NCI-H2029 treated with DMSO at 0.1 percent for 48 hours (cell line): ENCODE results near the gene GRAMD1A.
"Not testable (repeated sequence)": the region's sequence is repeated elsewhere in the genome, so short reads cannot be mapped to it uniquely, and the experiment has no call there.

Source experiments
- DNase-seq: peaks from one replicate; lab custom pipeline; 2025; lab: John Stamatoyannopoulos, UW

The GRAMD1A gene

DNA sequence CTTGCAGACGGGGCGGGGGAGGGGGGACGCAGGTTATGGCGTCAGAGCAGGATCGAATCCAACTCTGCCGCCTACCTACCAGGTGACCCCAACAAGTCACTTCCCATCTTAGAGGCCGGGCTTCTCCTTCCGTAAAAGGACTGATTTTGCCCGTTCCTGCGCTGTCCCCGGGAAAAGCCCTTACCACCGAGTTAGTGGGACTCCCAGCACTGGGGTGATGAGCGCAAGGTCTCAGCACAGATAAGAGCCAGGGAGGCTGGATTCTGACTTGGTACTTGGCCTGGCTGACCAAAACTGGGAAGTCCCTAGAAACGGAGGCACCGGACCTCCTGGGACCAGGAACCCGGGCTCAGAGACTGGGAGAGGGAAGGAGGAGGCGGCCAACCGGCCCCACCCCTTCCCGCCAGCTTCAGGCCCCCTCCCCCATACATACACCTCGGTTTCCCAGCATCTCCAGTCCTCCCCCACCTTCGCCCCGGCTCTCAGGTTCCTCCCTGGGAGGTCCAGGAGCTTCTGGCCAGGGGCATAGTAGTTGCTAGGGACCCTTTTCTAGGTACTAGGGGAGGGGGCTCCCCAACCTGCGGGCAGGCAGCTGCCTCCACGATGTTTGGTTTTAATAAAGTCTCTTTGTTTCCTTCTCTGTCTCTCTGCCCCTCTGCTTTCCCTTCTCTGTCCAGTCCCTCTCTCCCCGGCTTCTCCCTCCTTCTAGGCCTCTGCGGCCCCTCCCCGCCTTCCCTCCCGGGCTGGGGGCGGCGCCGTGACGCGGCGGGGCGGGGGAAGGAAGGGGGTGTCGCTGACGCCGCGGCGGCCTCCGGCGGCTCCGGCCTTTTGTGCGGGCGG, at the start of gene GRAMD1A:
GRAMD1A (plus strand) TSS at position 826 of the 840 bp plus-strand sequence. CDS start 156 bp downstream, outside the sequence.
- peak; percentile 68 for DNase-seq

DNA sequence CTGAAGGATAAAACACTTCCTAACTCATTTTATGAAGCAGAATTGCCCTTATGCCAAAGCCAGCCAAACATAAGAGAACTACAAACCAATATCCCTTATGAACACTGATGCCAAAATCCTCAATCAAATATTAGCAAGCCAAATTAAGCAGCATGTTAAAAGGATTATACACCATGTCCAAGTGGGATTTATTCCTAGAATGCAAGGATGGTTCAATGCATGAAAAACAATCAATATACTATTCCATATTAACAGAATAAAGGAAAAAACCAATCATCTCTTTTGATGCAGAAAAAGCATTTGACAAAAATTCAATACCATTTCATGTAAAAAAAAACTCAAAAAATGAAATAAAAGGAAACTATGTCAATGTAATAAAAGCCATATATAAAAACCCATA, 47.0 kb upstream of the GRAMD1A start:
- DNase-seq: no peak

GRCh38 chr19:34957830-34958751, 42.0 kb upstream of the GRAMD1A start:
- no peak for DNase-seq

GRCh38 chr19:34959021-34959420, 41.1 kb upstream of the GRAMD1A start:
- DNase-seq: no peak

- no peak for DNase-seq
Measured at GRCh38 chr19:34960103-34960805, 39.9 kb upstream of the GRAMD1A start.

DNA sequence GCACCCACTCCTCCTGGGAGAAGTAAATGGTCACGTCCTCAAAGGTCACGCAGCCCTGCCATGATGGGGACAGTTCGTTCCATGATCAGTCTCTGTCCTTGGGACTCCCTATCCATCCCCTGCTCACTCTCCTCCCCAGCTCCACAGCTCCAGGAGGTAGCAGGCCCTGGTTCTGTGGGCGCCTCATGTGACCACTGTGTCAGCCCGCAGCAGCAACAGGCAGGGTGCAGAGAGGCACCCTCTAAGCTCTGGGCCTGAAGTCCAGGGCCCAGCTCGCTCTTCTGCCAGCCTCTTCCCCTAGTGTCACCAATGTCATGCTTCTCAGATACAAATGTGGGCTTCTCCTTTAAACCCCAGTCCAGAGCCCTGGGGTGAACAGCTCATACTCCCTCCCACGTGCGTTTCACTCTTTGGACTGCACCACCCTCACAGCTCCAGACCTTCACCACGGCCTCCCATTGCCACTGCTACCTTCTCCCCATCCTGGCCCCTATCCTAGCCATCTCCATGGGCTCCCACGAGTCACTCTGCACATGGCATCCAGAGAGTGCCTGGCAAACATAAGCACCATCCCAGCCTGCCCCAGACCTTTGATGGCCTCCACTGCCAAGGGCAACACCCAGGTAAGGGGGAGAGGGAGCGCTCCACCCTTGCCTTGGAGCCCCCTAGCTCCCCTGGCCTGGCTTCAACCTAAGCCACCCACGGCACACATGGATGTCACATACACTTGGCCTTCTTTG, 39.0 kb upstream of the GRAMD1A start:
- no peak for DNase-seq

DNA sequence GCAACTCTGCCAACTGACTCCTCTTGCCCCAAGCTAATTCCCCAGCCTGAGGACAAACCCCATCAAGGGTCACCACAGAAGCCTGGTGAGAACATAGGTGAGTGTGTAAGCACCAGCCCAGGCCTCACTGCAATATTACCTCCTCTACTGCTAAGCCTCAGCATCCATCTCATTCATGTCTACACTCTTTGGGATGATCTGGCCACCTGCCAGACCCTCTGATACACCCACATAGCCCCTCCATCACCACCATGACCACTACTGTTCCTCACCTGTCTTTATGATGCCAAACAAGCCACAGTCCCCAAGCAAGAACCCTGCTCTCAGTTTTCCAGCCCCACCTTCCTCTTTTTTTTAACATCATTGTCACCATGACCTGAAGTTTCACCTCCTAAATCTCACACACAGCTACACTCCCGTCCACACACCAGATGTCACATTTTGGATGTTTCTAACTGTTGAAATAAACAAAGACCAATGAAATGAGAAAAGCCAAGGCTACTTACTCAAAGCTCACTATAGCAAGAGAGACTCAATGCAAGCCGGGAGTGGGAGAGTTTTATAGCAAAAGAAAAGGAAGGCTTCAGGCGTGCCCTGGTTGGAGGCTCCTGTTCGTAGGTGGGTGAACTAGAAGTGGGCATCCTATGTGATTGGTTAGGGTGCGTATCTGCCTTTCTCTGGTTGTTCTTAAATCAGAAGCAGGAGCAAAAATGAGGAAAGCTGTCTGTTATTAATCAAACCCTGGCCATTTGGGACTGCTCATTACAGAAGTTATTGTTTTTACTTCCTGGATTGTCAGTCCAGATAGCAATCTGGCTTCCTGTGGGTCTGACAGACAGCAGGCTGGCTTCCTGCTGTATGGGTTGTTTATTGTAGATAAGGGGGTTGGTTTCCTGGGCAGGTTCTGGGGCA, 38.1 kb upstream of the GRAMD1A start:
- no peak for DNase-seq

DNA sequence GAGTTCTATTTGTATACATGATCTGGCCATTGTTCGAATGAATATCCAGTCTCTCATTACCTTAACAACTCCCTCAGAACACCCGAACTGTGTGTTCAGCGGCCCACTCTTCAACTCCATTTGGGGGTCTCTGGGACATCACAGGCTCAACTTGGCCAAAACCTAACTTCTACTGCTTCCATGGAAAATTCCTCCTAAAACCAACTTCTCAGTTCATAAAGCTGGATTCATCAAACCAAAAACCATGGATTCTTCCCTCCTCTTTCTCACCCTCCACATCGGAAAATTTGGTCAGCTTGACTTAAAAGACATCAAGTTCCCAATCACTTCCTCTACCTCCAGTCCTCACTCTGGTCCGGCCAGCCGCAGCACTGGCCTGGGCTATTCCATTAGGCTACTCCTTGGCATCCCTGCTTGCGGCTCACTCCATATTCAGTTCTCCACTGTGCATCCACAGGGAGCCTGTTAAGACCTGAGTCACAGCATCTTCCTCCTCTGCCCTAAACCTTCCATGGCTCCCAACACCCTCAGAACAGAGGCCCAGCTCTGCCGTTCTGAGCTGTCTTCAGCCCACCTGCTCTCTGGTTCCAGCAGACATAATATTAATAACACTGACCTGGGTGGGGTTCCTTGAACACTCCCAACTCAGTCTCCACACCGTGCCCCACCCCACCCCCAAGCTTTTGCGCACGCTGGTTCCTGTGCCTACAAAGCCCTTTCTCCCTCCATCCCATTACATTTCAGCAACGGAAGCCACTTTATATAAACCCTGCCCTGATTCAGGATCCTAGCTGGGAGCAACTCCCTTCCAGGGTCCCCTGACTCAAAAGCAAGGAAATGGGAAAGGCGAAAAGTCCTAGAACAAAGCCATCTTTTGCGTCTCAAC, 37.2 kb upstream of the GRAMD1A start:
- no peak for DNase-seq

DNA sequence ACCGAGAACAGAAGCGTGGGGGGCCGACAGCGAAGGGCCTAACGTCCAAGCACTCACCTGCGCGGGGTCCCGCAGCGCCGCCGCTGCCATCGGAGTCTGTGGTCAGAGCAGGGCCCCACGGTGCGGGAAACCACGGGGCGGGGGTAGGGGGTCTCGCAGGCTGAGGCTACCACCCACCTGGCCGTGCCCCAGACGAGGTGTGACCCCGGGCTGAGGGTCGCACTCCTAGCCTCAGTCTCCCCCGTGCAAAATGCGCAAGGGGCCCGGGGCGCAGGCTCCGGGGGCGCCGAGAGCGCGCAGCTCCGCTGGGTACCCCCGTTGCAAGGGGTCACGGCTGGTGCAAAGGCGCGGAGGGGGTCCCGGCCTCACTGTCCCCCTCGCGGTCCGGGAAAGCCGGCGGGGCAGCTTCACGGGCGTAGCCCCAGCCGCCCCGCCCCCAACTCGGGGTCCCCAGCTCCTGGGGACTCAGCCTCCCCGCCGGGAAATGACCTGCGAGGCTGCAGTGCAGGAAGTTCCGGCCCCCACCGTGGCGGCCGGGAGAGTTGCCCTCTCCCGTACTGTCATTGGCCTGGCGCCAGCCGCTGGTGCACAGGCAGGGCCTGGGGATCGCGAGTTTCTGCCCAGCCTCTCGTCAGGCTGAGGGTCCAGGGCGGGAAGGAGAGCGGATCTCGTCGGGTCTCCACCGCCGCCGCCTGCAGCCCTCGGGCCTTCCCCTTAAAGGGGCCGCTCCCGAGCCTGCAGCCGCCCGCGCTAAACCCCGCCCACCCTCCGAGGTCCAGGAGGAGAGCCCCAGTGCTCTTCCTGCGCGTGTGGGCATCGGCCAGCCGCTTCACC, 36.3 kb upstream of the GRAMD1A start, which contains the start of gene ZNF792:
ZNF792 (minus strand) TSS at position 657 of the 834 bp plus-strand sequence; CDS start at position 90, 567 bp downstream.
- DNase-seq: peak; percentile 8

- DNase-seq: no peak
Measured at GRCh38 chr19:34964598-34964997, 35.5 kb upstream of the GRAMD1A start.

GRCh38 chr19:34965505-34965904, 34.6 kb upstream of the GRAMD1A start:
- DNase-seq: not testable (repeated sequence)

DNA sequence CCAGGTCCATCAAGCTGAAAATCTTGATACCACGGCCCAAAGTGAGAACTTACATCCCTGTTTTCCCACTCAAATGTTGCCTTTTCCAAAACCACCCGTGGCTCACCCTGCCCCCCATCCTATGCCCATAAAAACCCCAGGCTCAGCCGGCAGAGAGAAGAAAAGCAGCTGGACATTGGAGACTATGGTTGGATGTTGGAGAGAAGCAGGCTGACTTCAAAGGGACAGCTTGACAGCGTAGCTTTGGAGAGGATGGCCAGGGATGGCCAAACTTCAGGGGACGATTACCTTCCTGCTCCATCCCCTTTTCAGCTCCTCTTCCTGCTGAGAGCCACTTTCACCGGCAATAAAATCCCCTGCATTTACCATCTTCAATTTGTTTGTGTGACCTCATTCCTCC, 32.6 kb upstream of the GRAMD1A start:
- DNase-seq: no peak

DNA sequence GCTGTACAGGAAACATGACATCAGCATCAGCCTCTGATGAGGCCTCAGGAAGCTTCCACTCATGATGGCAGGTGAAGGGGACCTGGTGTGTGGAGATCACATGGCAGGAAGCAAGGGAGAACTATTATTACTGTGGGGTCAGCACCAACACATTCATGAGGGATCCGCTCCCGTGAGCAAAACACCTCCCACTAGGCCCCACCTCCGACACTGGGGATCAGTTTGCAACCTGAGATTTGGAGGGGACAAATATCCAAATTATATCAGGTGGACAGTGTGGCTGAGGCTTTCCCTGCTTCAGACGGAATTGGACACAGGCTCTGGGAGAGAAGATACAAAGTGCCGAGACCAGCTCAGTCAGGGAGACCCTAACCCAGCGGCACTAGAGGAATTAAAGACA, 30.4 kb upstream of the GRAMD1A start:
- DNase-seq: no peak

GRCh38 chr19:34970185-34970780, 29.8 kb upstream of the GRAMD1A start:
- DNase-seq: not testable (repeated sequence)

DNA sequence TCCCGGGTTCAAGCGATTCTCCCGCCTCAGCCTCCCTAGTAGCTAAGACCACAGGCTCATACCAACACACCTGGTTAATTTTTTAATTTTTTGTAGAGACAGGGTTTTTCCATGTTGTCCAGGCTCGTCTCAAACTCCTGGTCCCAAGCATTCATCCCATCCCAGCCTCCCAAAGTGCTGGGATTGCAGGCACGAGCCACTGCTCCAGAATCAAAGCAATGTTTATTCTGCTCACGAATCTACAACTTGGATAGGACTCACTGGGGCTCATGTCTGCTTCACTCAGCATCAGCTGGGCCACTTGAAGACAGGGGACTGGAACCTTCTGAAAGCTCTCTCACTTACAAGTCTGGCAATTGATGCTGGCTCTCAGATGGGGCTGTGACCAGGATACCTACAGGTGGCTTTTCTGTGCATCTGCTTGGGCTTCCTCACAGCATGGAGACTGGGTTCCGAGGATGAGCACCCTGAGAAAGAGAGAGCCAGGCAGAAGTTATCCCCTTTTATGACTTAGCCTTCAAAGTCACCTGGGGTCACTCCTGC, 27.9 kb upstream of the GRAMD1A start:
- DNase-seq: no peak

GRCh38 chr19:34974646-34975045, 25.5 kb upstream of the GRAMD1A start:
- no peak for DNase-seq

DNA sequence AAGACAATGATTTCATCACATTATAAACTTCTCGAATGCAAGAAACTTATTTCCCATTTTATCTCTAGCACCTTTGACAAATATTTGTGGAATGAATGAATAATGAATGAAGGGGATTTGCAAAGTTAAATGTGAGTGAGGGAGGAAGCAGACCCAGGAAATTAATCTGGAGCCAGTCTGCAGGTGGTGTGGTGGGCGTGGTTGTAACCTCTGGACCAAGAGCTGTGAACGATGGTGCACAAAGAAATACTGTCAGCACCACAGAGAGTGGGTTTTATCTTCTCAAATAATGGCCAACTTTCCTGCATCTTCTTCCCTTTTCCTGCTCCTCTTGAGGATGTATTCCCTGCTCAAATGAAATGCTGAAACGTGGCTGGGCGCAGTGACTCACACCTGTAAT, 25.1 kb upstream of the GRAMD1A start:
- DNase-seq: no peak

DNA sequence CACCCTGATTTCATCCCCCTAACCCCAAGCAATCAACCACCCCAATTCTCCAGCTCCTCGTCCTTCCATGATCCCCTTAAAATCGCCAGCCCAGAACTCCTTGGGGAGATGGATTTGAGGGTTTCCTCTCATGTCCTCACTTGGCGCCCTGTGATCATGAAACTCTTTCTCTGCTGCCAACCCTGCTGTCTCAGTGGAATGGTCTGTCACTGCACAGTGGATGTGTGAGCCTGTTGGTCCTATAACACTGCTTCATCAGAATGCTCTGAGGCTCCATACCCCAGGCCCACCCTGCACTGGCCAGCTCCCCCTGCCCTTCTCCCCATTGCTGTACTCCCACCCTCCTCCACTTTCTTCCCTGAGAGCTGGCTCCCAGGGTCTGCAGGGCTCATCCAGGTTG, 23.5 kb upstream of the GRAMD1A start:
- no peak for DNase-seq
